ENCODE results near the gene SESN2. TPM values are rescaled to one million over a fixed set of nuclear protein-coding genes. Genes with fewer than 3 reads are reported as not detected.

The SESN2 gene
- total RNA-seq, 1 donor from 2014 or later: 14.7 TPM

GRCh38 chr1:28296401-28297261 lies 37.3 kb downstream of the SESN2 start:
- Histone ChIP-seq H3K9me3 (no peaks in the 10 kb centered on the region), H3K4me3 (no peak overlapping the region), H3K27ac (no peak overlapping the region), H3K27me3 (no peaks in the 10 kb centered on the region), H3K4me1 (peaks cover 8% of the 10 kb centered on the region), H3K36me3 (no peaks in the 10 kb centered on the region)
- intact Hi-C loops (cut with DNase I): no loop called here
- no peak for DNase-seq (ENCODE audit: extremely low spot score in 2 of 2)
- peak in 1 of 2 donors; percentile 40 for TF ChIP-seq POLR2AphosphoS5 (IDR thresholded peaks at IDR 0.05; ENCODE audit: insufficient read depth in 1 of 2, low read depth in 1 of 2)
- no peak for TF ChIP-seq POLR2A (IDR thresholded peaks at IDR 0.05)
- TF ChIP-seq, protein P1, sequence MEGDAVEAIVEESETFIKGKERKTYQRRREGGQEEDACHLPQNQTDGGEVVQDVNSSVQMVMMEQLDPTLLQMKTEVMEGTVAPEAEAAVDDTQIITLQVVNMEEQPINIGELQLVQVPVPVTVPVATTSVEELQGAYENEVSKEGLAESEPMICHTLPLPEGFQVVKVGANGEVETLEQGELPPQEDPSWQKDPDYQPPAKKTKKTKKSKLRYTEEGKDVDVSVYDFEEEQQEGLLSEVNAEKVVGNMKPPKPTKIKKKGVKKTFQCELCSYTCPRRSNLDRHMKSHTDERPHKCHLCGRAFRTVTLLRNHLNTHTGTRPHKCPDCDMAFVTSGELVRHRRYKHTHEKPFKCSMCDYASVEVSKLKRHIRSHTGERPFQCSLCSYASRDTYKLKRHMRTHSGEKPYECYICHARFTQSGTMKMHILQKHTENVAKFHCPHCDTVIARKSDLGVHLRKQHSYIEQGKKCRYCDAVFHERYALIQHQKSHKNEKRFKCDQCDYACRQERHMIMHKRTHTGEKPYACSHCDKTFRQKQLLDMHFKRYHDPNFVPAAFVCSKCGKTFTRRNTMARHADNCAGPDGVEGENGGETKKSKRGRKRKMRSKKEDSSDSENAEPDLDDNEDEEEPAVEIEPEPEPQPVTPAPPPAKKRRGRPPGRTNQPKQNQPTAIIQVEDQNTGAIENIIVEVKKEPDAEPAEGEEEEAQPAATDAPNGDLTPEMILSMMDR (IDR thresholded peaks at IDR 0.05): no peak

DNA sequence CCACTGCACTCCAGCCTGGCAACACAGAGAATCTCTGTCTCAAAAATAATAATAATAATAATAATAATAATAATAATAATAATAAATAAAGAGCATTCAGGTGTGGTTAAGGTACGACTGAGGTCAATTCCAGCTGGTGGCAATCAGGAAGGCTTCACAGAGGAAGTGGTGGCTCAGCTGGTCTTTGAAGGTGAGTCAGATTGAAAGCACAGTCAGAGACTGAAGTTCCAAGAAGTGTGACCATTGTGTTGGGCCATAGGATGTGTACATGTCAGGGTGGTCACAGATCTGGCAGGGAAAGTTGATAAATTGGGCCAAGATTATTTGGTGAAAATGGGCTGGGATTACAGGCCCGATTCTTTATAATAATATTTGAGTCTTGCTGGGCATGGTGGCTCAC lies 38.5 kb downstream of the SESN2 start:
- no peaks in the 10 kb centered on the region for H3K36me3 ChIP-seq
- DNase-seq (ENCODE audit: extremely low spot score in 2 of 2): no peak
- no peak overlapping the region for H3K27ac ChIP-seq
- TF ChIP-seq POLR2A (IDR thresholded peaks at IDR 0.05): no peak
- TF ChIP-seq, protein P1 (IDR thresholded peaks at IDR 0.05): no peak
- no peak for TF ChIP-seq POLR2AphosphoS5 (IDR thresholded peaks at IDR 0.05; ENCODE audit: insufficient read depth in 1 of 2, low read depth in 1 of 2)
- intact Hi-C loops (cut with DNase I): no loop called here
- peaks cover 8% of the 10 kb centered on the region for H3K4me1 ChIP-seq
- H3K9me3 ChIP-seq: no peaks in the 10 kb centered on the region
- no peaks in the 10 kb centered on the region for H3K27me3 ChIP-seq
- H3K4me3 ChIP-seq: no peak overlapping the region

- Histone ChIP-seq H3K4me1 (peaks cover 8% of the 10 kb centered on the region), H3K27ac (no peak overlapping the region), H3K27me3 (no peaks in the 10 kb centered on the region), H3K36me3 (no peaks in the 10 kb centered on the region), H3K9me3 (no peaks in the 10 kb centered on the region), H3K4me3 (no peak overlapping the region)
- DNase-seq (ENCODE audit: extremely low spot score in 2 of 2): no peak
- TF ChIP-seq POLR2A (IDR thresholded peaks at IDR 0.05) (no peak), POLR2AphosphoS5 (IDR thresholded peaks at IDR 0.05; ENCODE audit: insufficient read depth in 1 of 2, low read depth in 1 of 2) (no peak)
- TF ChIP-seq, protein P1 (IDR thresholded peaks at IDR 0.05): no peak
- intact Hi-C loops (cut with DNase I): no loop called here
These were observed 39.1 kb downstream of the SESN2 start for GRCh38 chr1:28298438-28298837.

GRCh38 chr1:28301368-28302174 lies 42.3 kb downstream of the SESN2 start:
- no peak overlapping the region for H3K4me3 ChIP-seq
- DNase-seq (ENCODE audit: extremely low spot score in 2 of 2): no peak
- intact Hi-C loops (cut with DNase I): no loop called here
- no peaks in the 10 kb centered on the region for H3K9me3 ChIP-seq
- no peak overlapping the region for H3K27ac ChIP-seq
- peaks cover 8% of the 10 kb centered on the region for H3K4me1 ChIP-seq
- TF ChIP-seq POLR2A (IDR thresholded peaks at IDR 0.05) (no peak), POLR2AphosphoS5 (IDR thresholded peaks at IDR 0.05; ENCODE audit: insufficient read depth in 1 of 2, low read depth in 1 of 2) (no peak)
- TF ChIP-seq, protein P1 (IDR thresholded peaks at IDR 0.05): no peak
- H3K36me3 ChIP-seq: no peaks in the 10 kb centered on the region
- no peaks in the 10 kb centered on the region for H3K27me3 ChIP-seq
